OCI-LY1 (cell line): ENCODE results near the gene SMYD3.

Source experiments
- H2AFZ ChIP-seq: fragments of 200-600 bp; sonication (generic), shearing (Covaris generic); 2 replicates; pipeline ENCODE4 v1.6.0; 2014; ENCODE audit warnings: antibody characterized with exemption, mild to moderate bottlenecking, low read length
- H3F3A ChIP-seq: fragments of 200-600 bp; sonication (generic), shearing (Covaris generic); 2 replicates; pipeline ENCODE4 v1.6.0; 2014; ENCODE audit warnings: mild to moderate bottlenecking, antibody characterized with exemption, low read length, moderate library complexity; ENCODE audit not compliant: insufficient read depth
- H3K27ac ChIP-seq: fragments of 200-600 bp; sonication (generic); 2 replicates; pipeline ENCODE4 v1.5.1; 2014; ENCODE audit warnings: low read length, mixed run types, mild to moderate bottlenecking, low read depth; ENCODE audit not compliant: poor library complexity, severe bottlenecking
- H3K27me3 ChIP-seq: fragments of 200-600 bp; sonication (generic); 2 replicates; pipeline ENCODE4 v1.6.0; 2014; ENCODE audit warnings: antibody characterized with exemption, mild to moderate bottlenecking, low read length, moderate library complexity; ENCODE audit not compliant: insufficient read depth
- H3K36me3 ChIP-seq: fragments of 200-600 bp; sonication (generic); 2 replicates; pipeline ENCODE4 v1.6.1; 2014; ENCODE audit warnings: mild to moderate bottlenecking, antibody characterized with exemption, low read length, moderate library complexity, mixed read lengths; ENCODE audit not compliant: insufficient read depth
- H3K4me1 ChIP-seq: fragments of 200-600 bp; sonication (generic); 2 replicates; pipeline ENCODE4 v1.5.1; 2014; ENCODE audit warnings: mild to moderate bottlenecking, low read length, moderate library complexity; ENCODE audit not compliant: insufficient read depth, severe bottlenecking
- H3K4me2 ChIP-seq: fragments of 200-600 bp; sonication (generic), shearing (Covaris generic); 2 replicates; pipeline ENCODE4 v1.6.1; 2014; ENCODE audit warnings: low read length
- H3K4me3 ChIP-seq: fragments of 200-600 bp; sonication (generic); 2 replicates; pipeline ENCODE4 v1.5.1; 2014; ENCODE audit warnings: low read length, low read depth, mild to moderate bottlenecking, mixed read lengths; ENCODE audit not compliant: poor library complexity, severe bottlenecking
- H3K79me2 ChIP-seq: fragments of 200-600 bp; shearing (Covaris generic); 2 replicates; pipeline ENCODE4 v1.6.1; 2016; ENCODE audit warnings: mixed run types, low read length, mixed read lengths; ENCODE audit not compliant: insufficient read depth
- H3K9ac ChIP-seq: fragments of 200-600 bp; sonication (generic), shearing (Covaris generic); 2 replicates; pipeline ENCODE4 v1.6.1; 2014; ENCODE audit warnings: mild to moderate bottlenecking, low read length, mixed read lengths
- H3K9me2 ChIP-seq: fragments of 200-600 bp; sonication (generic), shearing (Covaris generic); 2 replicates; pipeline ENCODE4 v1.6.1; 2014; ENCODE audit warnings: low read depth, mild to moderate bottlenecking, low read length, mixed read lengths
- H3K9me3 ChIP-seq: fragments of 200-600 bp; shearing (Covaris generic); 2 replicates; pipeline ENCODE4 v1.6.1; 2014; ENCODE audit warnings: low read length, mixed read lengths
- H4K20me1 ChIP-seq: fragments of 200-600 bp; sonication (generic), shearing (Covaris generic); 2 replicates; pipeline ENCODE4 v1.6.0; 2016; ENCODE audit warnings: mild to moderate bottlenecking, low read length; ENCODE audit not compliant: insufficient read depth
- CTCF ChIP-seq: fragments of 200-600 bp; sonication (generic), shearing (Covaris generic); IDR thresholded peaks from 2 replicates; pipeline ENCODE4 v1.5.1; 2017; ENCODE audit warnings: mild to moderate bottlenecking, antibody characterized with exemption, low read length, moderate library complexity, mixed read lengths
- EZH2 ChIP-seq: fragments of 200-600 bp; sonication (generic), shearing (Covaris generic); IDR thresholded peaks from 2 replicates; pipeline ENCODE4 v1.8.0; 2017; ENCODE audit warnings: borderline replicate concordance, mixed run types, mild to moderate bottlenecking, antibody characterized with exemption, low read length, moderate library complexity, mixed read lengths

The SMYD3 gene

DNA sequence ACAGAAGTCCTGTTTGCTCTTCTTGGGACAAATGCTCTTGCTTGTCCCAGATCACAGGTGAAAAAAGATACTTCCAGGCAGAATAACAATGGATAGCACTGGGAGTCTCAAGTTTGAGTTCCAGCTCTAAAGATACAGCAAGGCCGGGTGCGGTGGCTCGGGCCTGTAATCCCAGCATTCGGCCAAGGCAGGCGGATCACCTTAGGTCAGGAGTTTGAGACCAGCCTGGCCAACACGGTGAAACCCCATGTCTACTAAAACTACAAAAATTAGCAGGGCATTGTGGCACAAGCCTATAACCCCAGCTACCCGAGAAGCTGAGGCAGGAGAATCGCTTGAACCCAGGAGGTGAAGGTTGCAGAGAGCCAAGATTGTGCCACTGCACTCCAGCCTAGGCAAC lies 337.6 kb downstream of the SMYD3 start:
- H3K36me3 ChIP-seq = no peaks in the 10 kb centered on the region
- no peak overlapping the region for H2AFZ ChIP-seq
- no peaks in the 10 kb centered on the region for H3F3A ChIP-seq
- H3K4me1 ChIP-seq = no peaks in the 10 kb centered on the region
- H3K9me2 ChIP-seq = no peaks in the 10 kb centered on the region
- H3K9me3 ChIP-seq = no peaks in the 10 kb centered on the region
- no peak overlapping the region for H3K27ac ChIP-seq
- H3K9ac ChIP-seq = no peak overlapping the region
- no peaks in the 10 kb centered on the region for H3K27me3 ChIP-seq
- TF ChIP-seq EZH2 (no peak), CTCF (no peak)
- no peak overlapping the region for H3K4me2 ChIP-seq
- no peaks in the 10 kb centered on the region for H3K79me2 ChIP-seq
- H4K20me1 ChIP-seq = no peaks in the 10 kb centered on the region
- no peak overlapping the region for H3K4me3 ChIP-seq

DNA sequence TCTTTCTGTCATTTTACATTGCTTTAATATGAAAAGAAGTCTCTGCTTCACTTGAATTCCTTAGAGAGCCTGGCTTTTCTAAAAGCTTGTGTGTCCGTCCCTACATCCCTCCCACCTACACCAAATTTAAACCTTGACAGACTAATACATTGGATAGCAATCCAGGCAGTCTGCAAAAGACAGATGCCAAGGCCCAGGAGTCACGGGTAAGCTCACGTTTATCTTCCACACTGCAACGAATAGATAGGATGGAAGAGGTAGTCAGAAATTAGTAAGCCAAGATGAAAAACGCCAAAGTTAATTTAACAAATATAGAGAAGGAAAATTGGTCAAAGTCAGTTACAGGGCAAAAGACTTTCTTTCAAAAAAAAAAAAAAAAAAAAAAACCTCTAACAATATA lies 338.1 kb downstream of the SMYD3 start:
- Histone ChIP-seq H3K9ac (no peak overlapping the region), H3K27ac (no peak overlapping the region), H3F3A (no peaks in the 10 kb centered on the region), H3K4me1 (no peaks in the 10 kb centered on the region), H4K20me1 (no peaks in the 10 kb centered on the region), H2AFZ (no peak overlapping the region), H3K4me2 (no peak overlapping the region), H3K9me3 (no peaks in the 10 kb centered on the region), H3K27me3 (no peaks in the 10 kb centered on the region), H3K79me2 (no peaks in the 10 kb centered on the region), H3K36me3 (no peaks in the 10 kb centered on the region), H3K9me2 (no peaks in the 10 kb centered on the region), H3K4me3 (no peak overlapping the region)
- TF ChIP-seq CTCF (no peak), EZH2 (no peak)

DNA sequence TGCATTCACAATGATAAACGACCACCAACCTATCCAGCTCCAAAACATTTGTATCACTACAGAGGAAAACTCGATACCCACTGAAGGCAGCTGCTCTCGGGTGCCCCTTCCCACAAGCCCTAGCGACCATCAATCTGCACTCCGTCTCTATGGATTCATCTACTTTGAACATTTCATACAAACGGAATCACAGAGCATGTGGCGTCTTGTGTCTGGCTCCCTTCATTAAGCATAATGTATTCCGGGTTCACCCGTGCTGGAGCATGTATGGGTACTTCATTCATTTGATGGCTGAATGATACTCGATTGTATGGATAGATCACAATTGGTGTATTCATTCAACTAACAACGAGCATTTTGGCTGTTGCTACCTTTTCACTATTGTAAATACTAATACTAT lies 340.2 kb downstream of the SMYD3 start:
- Histone ChIP-seq H3K4me2 (no peak overlapping the region), H3K4me3 (no peak overlapping the region), H3K9me2 (no peaks in the 10 kb centered on the region), H3K27me3 (no peaks in the 10 kb centered on the region), H3K9me3 (no peaks in the 10 kb centered on the region), H3F3A (no peaks in the 10 kb centered on the region), H3K36me3 (no peaks in the 10 kb centered on the region), H3K9ac (no peak overlapping the region), H3K79me2 (no peaks in the 10 kb centered on the region), H2AFZ (no peak overlapping the region), H3K4me1 (no peaks in the 10 kb centered on the region), H4K20me1 (no peaks in the 10 kb centered on the region), H3K27ac (no peak overlapping the region)
- TF ChIP-seq CTCF = no peak
- no peak for TF ChIP-seq EZH2
